NCI-H524 (cell line): ENCODE data around the gene WDR62.
"Not testable (repeated sequence)": the region's sequence is repeated elsewhere in the genome, so short reads cannot be mapped to it uniquely, and the experiment has no call there.

Source experiments
- DNase-seq, 2 experiments: peaks; one replicate each; lab custom pipeline; 2025; lab: John Stamatoyannopoulos, UW

WDR62 gene

DNA sequence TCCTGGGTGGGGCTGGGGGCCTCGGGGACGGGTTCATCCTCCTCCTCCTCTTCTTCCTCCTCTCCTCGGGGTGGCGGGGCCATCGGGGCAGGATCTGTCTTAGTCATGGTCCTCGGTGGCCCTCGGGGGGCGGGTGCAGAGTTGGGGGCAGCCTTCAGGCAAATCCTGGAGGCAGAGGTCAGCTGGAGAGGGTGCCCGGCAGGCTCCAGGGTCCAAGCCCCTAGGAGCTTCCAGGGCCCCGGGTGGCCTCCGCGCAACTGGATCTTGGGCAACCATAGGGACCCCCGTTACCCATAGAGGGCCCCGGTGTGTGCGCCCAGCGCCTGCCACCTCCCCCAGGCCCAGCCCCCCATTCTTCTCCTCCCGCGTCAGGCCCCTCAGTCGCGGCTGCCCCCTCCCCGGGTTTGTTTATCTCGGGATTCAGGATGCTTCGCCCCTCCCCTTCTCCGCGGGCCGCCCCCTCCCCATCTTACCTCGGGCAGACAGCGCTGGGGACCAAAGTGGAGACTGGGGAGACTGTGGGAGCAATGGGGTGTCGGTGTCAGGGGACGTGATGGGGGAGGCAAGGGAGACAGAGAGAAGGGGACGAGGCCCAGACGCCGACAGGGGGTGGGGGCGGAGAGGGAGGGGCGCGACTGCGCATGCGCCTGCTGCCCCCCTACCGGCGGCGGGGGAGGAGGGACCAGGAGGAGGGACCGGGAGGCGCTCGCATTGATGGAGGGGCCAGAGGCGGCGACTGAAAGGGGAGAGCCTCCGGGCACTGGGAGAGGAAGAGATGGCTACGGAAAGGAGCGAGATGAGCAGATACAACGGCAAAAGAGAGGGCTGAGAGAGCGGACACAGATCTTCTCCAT lies 22.2 kb upstream of the WDR62 start, which contains the start of gene CLIP3:
TSS of gene CLIP3 (minus strand) at position 623 of the 854 bp plus-strand sequence. CDS start at position 107, 516 bp downstream.
- DNase-seq: peak; percentile 11 to 55

DNA sequence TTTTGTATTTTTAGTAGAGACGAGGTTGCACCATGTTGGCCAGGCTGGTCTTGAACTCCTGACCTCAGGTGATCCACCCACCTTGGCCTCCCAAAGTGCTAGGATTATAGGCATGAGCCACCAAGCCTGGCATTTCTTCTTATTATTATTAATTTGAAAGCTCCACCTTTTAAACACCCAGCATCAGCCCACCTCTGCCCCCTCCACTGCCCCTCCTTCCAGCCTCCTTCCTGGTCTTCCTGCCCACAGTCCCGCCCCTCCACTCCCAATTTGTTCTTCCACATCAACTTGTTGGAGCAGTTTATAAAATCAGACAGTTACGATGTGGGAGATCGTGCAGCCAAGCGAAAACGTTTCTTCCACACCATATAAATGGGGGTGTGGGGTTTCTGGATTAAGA lies 14.2 kb upstream of the WDR62 start:
- no peak for DNase-seq

DNA sequence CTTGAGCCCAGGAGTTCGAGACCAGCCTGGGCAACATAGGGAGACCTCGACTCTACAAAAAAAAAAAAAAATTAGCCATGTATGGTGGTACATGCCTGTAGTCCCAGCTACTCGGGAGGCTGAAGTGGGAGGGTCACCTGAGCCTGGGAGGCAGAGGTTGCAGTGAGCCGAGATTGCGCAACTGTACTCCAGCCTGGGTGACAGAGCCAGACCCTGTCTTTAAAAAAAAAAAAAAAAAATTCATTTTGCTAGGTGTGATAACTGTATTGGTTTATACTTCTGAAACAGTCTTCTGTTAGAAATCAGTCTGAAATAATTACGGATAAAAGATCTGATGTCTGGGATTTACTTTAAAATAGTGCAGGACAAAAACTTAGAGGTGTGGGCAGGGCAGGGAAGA lies 13.6 kb upstream of the WDR62 start:
- not testable (repeated sequence) for DNase-seq

DNA sequence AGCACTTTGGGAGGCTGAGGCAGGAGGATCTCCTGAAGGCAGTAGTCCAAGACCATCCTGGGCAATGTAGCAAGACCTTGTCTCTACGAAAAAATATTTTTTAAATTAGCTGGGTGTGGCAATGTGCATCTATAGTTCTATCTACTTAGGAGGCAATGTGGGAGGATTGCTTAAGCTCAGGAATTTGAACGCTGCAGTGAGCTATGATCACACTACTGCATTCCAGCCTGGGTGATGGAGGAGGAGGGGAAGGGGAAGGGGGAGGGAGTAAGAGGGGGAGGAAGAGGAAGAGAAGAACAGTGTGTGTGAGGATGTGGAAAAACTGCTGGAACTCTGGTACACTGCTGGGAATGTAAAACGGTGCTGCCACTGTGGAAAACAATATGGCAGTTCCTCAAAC lies 12.9 kb upstream of the WDR62 start:
- DNase-seq: no peak

DNA sequence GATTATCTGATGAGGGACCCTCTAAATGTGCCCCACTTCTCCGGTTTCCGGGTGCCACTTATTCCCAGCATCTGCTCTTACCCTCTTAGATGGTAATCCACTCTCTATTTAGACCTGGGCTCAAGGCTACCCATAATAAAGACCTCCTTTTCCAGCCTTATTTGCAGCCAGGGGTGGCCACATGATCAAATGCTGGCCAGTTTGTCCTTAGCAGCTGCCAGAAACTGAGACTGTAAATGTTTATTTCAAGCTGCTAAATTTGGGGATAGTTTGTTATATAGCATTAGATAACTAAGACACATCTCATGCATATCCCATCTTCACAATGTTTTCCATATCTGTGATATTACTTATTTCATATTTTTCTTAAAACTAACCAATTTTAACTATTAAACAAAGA lies 10.7 kb upstream of the WDR62 start:
- no peak for DNase-seq

DNA sequence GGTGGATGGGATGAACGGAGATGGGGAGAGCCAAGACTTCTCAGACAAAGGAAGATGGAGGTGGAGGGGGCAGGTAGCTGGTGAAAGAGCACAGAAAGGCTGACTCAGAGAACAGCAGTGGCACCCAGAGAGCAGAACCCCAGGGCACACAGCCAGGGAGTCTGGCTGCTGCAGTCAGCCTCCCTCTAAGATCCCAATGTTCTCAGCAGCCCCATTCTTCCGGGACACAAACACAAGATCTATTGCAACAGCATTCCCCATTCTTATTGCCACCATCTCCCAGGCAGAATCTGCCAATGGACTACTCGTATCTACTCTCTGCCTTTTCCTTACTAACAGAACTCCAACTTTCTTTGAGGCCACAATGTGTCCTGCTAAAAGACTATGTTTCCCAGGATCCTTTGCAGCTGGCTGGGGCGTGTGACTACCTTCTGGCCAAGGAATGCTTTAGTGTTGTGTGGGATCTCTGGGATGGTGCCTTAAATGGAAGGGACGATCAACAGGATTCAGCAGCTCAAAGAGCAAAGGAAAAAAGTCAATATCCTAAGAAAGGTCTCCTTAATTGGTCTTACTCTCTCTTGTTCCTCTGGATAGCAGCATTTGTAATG lies 8.2 kb upstream of the WDR62 start:
- DNase-seq: no peak

DNA sequence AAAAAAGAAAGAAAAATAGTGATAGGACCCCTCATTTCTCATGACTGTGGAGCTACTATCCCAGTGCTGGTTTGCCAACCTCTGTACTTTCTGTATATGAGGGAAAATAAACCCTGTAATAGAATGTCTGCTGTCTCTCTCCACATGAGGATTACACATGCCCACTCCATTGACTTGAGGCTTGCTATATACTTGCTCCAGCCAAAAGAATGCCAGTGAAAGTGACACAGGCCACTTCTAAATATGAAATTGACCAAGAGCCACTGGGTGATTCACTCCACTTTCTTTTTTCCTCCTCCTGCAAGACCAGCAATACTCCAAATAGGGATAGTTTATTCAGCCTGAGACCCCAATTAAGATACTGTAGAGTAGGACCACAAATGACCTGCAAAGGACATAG lies 6.9 kb upstream of the WDR62 start:
- DNase-seq: no peak

DNA sequence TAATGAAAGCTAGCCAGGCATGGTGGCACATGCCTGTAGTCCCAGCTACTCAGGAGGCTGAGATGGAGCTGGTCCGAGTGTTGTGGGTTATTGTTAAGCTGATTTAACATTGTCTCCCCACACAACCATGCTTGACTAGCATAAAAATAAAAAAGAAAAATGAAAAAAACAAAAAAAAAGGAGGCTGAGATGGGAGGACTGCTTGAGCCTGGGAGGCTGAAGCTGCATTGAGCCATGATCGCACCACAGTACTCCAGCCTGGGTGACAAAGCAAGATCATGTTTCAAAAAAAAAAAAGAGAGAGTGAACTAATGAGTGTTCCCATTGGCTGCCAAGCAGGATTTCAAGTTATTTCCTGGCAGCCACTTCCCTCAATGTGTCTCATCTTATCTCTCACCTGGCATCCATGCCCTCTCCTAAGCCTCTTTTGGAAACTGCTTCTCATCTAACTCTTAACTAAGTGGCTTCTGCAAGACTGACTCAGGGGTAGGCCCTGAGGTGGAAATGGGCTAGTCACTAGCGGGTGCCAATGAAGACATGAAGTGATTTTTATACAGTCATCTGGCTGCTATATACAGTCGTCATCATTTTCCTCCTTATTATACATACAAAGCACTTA lies 5.5 kb upstream of the WDR62 start:
- DNase-seq: no peak

DNA sequence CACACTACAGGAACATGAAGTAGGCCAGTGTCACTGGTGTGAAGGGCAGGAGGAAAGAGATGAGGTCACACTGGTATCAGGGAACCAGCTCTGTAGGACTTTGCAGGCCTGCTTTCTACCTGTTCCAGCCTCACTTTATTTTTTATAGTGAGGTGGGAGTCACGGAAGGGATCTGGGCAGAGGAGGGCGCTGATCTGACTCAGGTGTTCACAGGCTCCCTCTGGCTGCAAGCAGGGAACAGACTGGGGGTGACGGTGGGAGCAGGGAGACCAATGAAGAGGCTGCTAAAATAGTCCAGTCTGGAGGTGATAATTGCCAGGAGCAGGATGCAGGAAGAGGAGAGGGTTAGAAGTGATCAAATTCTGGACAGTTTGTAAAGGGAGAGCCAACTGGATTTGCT lies 3.5 kb upstream of the WDR62 start:
- peak in 1 of 2 experiments; percentile 34 for DNase-seq

DNA sequence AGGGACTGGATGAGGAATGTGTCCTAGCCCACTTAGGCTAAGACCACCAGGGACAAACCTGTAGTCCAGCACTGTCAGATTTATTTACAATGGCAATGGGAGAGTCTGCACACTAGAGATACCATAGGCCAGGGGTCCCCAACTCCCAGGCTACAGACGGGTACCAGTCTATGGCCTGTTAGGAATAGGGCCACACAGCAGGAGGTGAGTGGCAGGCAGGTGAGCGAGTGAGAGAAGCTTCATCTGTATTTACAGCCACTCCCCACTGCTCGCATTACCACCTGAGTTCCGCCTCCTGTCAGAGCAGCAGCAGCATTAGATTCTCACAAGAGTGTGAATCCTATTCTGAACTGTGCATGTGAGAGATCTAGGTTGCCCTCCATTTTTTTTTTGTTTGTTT lies 3.1 kb upstream of the WDR62 start:
- no peak for DNase-seq

DNA sequence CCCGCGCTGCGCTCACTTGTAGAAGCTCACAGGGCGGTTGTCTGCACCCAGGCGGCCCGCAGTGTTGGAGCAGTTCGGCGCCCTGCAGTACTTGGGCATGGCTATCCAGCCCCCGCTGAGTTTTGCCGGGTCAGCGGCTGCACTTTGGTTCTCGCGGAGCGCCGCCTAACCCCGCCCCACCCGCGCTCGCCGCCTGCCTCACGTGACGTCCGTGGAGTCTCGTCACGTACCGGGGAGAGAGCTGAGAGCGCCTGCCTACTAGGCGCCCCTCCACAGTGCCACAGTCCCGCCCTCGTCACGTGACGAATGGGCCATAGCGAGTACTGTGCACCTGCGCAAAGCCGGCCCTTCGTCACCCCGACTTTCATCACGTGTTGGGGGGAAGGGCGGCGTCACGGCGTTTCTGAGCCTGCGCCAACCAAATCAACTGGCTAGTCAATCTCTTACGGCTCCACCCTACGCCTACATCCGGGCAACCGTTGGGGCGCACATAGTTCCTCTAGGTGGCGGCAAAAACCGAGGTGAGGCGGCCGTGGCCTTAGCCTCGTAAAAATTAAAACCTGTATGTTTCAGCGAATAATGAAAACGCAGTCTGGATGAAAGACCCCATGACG lies 471 bp upstream of the WDR62 start, which contains the start of gene THAP8:
TSS of gene THAP8 (minus strand) at position 167 of the 614 bp plus-strand sequence. CDS start at position 99, 68 bp downstream.
- peak; percentile 99 to 100 for DNase-seq

DNA sequence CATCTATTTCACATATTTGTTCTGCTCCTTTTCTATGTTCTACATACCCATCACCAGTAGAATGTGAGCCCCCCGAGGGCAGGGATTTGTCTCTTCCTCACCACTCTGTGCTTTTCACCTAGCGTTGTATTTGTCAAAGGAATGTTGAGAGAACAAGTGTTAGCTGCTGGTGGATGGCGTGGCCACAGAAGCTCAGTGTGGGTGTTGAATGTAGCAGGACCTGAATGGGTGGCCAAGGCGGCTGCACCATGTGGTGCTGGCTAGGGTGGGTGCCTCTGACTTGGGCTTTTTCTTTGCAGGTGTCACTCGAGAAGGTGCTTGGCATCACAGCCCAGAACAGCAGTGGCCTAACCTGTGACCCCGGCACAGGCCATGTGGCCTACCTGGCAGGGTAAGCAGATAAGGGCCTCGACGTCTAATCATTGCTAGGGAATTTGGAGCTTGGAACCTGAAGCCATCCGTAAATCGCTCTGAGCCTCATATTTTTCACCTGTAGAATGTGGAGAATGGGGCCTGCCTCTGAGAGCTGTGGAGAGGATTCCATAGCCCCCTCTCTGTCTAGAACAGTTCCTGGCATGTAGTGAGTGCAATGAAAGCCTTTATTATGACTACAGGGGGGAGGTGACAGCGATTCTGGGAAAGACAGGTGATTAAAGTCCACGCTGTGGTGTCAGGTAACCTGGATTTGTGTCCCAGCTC lies 3.9 kb downstream of the WDR62 start:
- no peak for DNase-seq

DNA sequence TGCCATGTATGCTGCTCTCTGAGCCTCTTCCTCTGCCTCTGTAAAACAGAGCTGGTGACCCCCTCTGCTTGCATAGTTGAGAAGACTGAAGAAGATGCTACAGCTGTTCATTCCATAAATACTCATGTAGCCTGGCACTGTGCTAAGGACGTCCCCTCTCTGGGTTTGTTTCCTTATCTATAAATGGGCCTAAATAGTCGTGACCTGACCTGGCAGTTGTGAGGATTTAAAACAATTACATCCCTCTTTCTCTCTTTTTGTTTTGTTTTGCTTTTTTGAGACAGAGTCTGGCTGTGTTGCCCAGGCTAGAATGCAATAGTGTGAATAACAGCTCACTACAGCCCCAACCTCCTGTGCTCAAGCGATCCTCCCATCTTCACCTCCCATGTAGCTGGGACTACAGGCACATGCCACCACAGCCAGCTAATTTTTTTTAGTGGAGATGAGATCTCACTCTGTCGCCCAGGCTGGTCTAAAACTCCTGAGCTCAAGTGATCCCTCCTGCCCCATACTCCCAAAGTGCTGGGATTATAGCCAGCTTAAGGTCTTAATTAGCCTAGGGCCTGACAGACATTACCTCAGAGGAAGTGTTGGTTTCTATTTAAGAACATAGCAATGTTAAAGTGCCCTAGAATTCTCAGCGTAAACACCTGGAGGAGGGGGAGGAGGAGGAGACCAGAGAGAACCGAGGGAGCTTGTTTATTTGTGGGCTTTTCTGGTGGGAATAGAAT lies 4.6 kb downstream of the WDR62 start:
- no peak for DNase-seq

DNA sequence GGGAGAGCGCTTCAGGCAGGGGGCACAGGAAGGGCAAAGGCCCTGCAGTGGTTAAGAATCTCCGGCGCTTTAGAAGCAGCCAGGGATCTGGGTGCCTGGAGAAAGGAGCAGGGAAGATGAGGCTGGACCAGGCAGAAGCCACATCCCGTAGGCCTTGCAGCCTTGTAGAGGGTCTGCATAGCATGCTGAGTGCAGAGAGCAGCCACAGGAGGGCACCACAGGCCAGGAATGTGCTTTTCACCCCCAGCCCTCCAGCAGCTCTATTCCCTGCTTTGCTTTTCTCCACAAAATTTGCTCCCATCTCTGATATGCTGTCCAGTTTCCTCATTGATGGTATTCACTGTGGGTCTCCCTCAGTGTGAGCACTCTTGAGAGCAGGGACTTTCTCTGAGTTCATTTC lies 5.7 kb downstream of the WDR62 start:
- DNase-seq: peak in 1 of 2 experiments; percentile 44

DNA sequence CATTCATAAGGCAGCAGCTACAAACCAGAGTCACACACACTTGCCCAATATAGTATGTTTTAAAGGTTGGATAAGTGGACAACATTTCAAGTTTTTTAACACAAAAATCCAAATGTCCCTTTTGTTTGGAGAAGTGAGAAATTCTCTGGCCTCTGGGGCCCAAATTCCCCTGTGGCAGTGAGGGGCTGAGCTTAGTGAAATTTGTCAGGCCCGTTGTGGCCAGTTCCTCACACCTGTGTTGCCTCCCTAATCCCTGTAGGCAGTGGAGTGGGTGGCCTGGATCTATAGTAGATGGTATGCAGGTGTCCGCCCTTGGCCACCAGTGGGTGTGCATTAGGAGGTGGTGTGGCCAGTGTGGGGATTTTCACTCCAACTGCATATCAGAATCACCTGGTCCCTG lies 6.7 kb downstream of the WDR62 start:
- no peak for DNase-seq

DNA sequence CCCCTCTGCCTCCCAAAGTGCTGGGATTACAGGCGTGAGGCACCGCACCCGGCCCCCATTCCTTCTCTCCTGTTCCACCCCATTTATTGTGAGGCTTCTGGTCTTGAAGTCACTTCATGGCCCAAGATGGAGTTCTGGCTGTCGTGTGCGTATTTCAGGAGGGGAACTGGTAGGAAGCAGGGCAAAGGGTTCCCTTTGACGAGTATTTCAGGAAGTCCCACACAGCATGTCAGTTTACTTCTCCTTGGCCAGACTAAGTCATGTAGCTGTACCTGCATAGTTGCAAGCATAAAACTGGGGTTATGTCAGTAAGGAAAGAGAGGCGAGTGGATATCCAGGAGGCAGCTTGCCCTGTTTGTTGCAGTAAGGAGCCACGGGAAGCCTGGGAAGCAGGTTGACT lies 10.1 kb downstream of the WDR62 start:
- no peak for DNase-seq

DNA sequence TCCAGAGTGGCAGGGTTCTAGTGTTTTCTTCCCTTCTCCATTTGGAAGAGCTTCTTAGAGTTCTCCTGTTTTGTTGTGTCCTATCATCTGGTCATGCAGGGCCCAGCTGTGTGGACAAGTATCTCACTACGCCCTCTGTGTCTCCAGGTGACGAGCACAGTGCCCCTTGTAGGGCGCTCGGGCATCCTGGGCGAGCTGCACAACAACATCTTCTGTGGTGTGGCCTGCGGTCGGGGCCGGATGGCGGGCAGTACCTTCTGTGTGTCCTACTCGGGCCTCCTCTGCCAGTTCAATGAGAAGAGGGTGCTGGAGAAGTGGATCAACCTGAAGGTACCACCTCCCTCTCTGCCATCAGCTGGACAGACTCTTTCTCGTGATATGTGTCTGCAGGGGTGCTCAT lies 13.0 kb downstream of the WDR62 start:
- no peak for DNase-seq

DNA sequence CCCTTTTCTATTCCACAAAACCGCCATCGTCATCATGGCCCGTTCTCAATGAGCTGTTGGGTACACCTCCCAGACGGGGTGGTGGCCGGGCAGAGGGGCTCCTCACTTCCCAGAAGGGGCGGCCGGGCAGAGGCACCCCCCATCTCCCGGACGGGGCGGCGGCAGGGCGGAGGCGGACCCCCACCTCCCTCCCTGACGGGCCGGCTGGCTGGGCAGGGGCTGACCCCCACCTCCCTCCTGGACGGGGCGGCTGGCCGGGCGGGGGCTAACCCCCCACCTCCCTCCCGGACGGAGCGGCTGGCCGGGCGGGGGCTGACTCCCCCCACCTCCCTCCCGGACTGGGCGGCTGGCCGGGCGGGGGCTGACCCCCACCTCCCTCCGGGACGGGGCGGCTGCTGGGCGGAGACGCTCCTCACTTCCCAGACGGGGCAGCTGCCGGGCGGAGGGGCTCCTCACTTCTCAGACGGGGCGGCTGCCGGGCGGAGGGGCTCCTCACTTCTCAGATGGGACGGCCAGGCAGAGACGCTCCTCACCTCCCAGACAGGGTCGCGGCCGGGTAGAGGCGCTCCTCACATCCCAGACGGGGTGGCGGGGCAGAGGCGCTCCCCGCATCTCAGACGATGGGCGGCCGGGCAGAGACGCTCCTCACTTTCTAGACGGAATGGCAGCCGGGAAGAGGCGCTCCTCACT lies 14.3 kb downstream of the WDR62 start:
- not testable (repeated sequence) for DNase-seq

DNA sequence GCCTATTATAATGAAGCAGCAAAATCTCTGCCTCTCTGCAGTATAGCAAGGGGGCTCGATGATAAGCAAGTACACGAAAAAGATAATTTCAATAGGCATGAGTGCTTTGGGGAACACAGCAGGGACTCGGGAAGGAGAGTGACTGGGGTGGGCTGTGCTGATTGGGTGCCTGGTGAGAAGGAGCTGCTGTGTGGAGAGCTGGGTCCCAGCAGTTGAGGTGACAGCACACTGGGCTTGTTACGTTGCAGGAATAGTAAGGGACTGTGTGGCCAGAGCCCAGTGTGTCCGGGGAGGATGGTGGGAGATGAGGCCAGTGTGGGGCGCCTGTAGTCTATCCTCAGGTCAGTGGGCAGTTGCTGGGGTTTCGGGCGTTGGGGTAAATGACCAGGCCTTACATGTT lies 17.4 kb downstream of the WDR62 start:
- no peak for DNase-seq

DNA sequence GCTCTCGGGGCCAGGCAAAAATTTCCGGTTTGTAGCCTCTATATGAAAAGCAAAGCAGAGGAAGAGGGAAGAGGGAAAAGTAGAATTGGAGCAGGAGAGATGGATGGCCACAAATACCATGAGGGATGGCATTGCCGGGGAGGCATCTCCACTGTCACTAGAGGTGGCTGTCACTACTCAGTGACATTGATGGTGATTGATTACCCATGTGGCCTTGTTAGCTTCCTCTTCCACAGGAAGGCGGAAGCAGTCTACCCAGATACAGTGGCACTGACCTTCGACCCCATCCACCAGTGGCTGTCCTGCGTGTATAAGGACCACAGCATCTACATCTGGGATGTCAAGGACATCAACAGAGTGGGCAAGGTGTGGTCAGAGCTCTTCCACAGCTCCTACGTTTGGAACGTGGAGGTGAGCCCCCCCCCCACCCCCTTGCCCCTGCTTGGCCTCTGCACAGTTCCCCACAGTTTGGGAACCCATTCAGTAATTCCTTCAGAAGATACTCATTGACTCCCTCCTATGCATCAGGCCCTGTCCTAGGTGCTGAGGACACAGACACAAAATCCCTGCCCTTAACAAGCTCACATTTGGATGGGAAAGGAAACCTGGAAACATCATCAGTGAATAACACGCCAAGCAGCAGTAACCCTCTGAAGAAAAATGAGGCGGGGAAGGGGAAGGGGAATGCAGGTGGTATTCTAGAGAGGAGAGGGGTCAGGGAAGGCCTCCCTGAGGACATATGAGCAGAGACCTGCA lies 18.6 kb downstream of the WDR62 start:
- DNase-seq: no peak
